ENCODE measurements around the gene CLOCK.

DNA sequence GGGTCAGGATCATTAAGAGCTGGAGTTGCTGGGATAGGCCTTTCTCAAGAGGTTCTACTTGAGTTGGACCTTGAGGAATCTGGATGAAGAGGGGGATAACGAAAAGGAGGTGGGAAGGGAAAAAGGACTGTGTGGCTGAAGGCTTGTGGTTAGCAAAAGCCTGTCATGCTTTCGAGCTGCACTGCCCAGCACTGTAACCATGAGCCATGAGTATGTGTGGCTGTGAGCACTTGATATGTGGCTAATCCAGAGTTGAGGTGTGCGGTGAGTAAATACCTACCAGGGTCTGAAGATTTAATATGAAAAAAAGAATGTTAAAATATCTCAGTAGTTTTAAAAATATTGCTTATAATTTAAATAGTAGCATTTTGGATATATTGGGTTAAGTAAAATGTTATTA lies 139.6 kb downstream of the CLOCK start:
- TF ChIP-seq, protein P1, sequence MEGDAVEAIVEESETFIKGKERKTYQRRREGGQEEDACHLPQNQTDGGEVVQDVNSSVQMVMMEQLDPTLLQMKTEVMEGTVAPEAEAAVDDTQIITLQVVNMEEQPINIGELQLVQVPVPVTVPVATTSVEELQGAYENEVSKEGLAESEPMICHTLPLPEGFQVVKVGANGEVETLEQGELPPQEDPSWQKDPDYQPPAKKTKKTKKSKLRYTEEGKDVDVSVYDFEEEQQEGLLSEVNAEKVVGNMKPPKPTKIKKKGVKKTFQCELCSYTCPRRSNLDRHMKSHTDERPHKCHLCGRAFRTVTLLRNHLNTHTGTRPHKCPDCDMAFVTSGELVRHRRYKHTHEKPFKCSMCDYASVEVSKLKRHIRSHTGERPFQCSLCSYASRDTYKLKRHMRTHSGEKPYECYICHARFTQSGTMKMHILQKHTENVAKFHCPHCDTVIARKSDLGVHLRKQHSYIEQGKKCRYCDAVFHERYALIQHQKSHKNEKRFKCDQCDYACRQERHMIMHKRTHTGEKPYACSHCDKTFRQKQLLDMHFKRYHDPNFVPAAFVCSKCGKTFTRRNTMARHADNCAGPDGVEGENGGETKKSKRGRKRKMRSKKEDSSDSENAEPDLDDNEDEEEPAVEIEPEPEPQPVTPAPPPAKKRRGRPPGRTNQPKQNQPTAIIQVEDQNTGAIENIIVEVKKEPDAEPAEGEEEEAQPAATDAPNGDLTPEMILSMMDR (IDR thresholded peaks at IDR 0.05), result no peak
- no peak for TF ChIP-seq POLR2AphosphoS5 (IDR thresholded peaks at IDR 0.05; ENCODE audit: insufficient read depth in 1 of 2, low read depth in 1 of 2)
